GM12892 (cell line): ENCODE measurements around the gene MAPK7.

Experiments used
- POLR2A ChIP-seq: IDR thresholded peaks from 2 replicates; pipeline ENCODE4 v1.6.1; 2011; ENCODE audit warnings: low read depth, low read length, control low read depth
- POLR2AphosphoS5 ChIP-seq: IDR thresholded peaks from 2 replicates; pipeline ENCODE4 v1.6.1; 2011; ENCODE audit warnings: low read depth, low read length, control low read depth
- TAF1 ChIP-seq: IDR thresholded peaks from 2 replicates; pipeline ENCODE4 v1.6.1; 2011; ENCODE audit warnings: low read depth, mild to moderate bottlenecking, control low read depth, low read length, borderline replicate concordance

DNA sequence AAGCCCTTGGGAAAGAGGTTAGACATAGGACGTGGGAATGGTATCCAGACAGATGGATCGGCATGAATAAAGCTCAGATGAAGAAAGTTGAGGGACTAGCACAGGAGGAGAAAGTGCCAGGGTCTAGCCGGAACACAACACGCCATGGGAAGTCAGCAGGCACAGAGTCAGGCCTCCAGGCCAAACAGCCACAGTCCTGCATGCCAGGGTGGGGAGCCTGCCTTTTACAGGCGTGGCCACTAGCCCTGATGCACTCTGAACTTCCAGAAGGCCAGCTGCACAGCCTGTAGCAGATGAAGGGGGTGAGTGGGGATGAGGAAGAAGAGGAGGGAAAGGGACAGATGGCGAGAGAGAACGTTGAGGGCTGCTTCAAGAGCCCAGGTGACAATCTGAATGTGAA lies 20.9 kb upstream of the MAPK7 start:
- TF ChIP-seq POLR2A (no peak), TAF1 (no peak), POLR2AphosphoS5 (no peak)
